ENCODE data around the gene NFXL1. TPM values are rescaled to one million over a fixed set of nuclear protein-coding genes. Genes with fewer than 3 reads are reported as not detected.
"Not testable (repeated sequence)": the region's sequence is repeated elsewhere in the genome, so short reads cannot be mapped to it uniquely, and the experiment has no call there.

The NFXL1 gene
- total RNA-seq, 2 experiments from 2014 or later = 10.4 to 11.4 TPM

GRCh38 chr4:47926667-47927258, 12.4 kb upstream of the NFXL1 start:
- CTCF ChIA-PET = interaction anchor here (0.5 to 1.8 kb wide), 6 partner anchors 8 to 163 kb away, joined by 3 to 8 read pairs (median 4); no protein-coding TSS in a partner anchor
- H3K27me3 Mint-ChIP-seq (ENCODE audit: low read depth) = peaks cover 11% of the 10 kb centered on the region
- peaks cover 8% of the 10 kb centered on the region for H3K4me1 Mint-ChIP-seq (ENCODE audit: low read depth)
- DNase-seq = peak; percentile 74
- H3K36me3 Mint-ChIP-seq (ENCODE audit: low read depth) = no peaks in the 10 kb centered on the region
- H3K9me3 Mint-ChIP-seq = no peaks in the 10 kb centered on the region
- intact Hi-C loops (cut with micrococcal nuclease) = loop anchor here (1.0 to 5.0 kb wide), 4 partner anchors 161 to 366 kb away; no protein-coding TSS in a partner anchor
- H3K4me3 Mint-ChIP-seq = peak overlapping the region; percentile 63
- no peak overlapping the region for H3K27ac Mint-ChIP-seq

GRCh38 chr4:47923261-47923608, 8.9 kb upstream of the NFXL1 start:
- CTCF ChIA-PET; intact Hi-C loops (cut with micrococcal nuclease); H3K27ac Mint-ChIP-seq; H3K4me1 Mint-ChIP-seq (ENCODE audit: low read depth); H3K4me3 Mint-ChIP-seq; H3K36me3 Mint-ChIP-seq (ENCODE audit: low read depth); H3K9me3 Mint-ChIP-seq; DNase-seq: not testable (repeated sequence)
- H3K27me3 Mint-ChIP-seq (ENCODE audit: low read depth) = peaks cover 11% of the 10 kb centered on the region

GRCh38 chr4:47922436-47923260, 8.3 kb upstream of the NFXL1 start:
- H3K4me3 Mint-ChIP-seq; H3K4me1 Mint-ChIP-seq (ENCODE audit: low read depth); intact Hi-C loops (cut with micrococcal nuclease); H3K36me3 Mint-ChIP-seq (ENCODE audit: low read depth); H3K9me3 Mint-ChIP-seq; DNase-seq; H3K27ac Mint-ChIP-seq: not testable (repeated sequence)
- CTCF ChIA-PET = interaction anchor here (1.0 to 1.5 kb wide), 3 partner anchors 9 to 112 kb away, joined by 3 to 4 read pairs (median 4); no protein-coding TSS in a partner anchor
- H3K27me3 Mint-ChIP-seq (ENCODE audit: low read depth) = peaks cover 11% of the 10 kb centered on the region

- CTCF ChIA-PET = interaction anchor here (0.5 to 1.3 kb wide), 3 partner anchors 8 to 123 kb away, joined by 3 to 6 read pairs (median 3); no protein-coding TSS in a partner anchor
- DNase-seq; H3K27me3 Mint-ChIP-seq (ENCODE audit: low read depth); intact Hi-C loops (cut with micrococcal nuclease); H3K36me3 Mint-ChIP-seq (ENCODE audit: low read depth); H3K27ac Mint-ChIP-seq; H3K4me3 Mint-ChIP-seq: not testable (repeated sequence)
- peaks cover 19% of the 10 kb centered on the region for H3K4me1 Mint-ChIP-seq (ENCODE audit: low read depth)
- H3K9me3 Mint-ChIP-seq = peaks cover 10% of the 10 kb centered on the region
Measured at GRCh38 chr4:47917163-47917562, 2.8 kb upstream of the NFXL1 start.

- no peak for DNase-seq
- Mint-ChIP-seq H3K27me3 (ENCODE audit: low read depth) (no peaks in the 10 kb centered on the region), H3K9me3 (peaks cover 10% of the 10 kb centered on the region), H3K4me1 (ENCODE audit: low read depth) (peaks cover 28% of the 10 kb centered on the region), H3K36me3 (ENCODE audit: low read depth) (peaks cover 16% of the 10 kb centered on the region), H3K27ac (no peak overlapping the region), H3K4me3 (peak overlapping the region; percentile 90)
- intact Hi-C loops (cut with micrococcal nuclease) = loop anchor here (2.0 kb wide), 1 partner anchor 915 kb away; the partner anchor contains the start of gene OCIAD1
- CTCF ChIA-PET = interaction anchor here (3.1 kb wide), 1 partner anchor 18 kb away, joined by 9 read pairs; no protein-coding TSS in a partner anchor
Measured at GRCh38 chr4:47915378-47915777, 995 bp upstream of the NFXL1 start.

GRCh38 chr4:47914926-47915237, 499 bp upstream of the NFXL1 start:
- Mint-ChIP-seq H3K27ac (peak overlapping the region; percentile 76), H3K27me3 (ENCODE audit: low read depth) (no peaks in the 10 kb centered on the region), H3K4me1 (ENCODE audit: low read depth) (peaks cover 29% of the 10 kb centered on the region), H3K36me3 (ENCODE audit: low read depth) (peaks cover 20% of the 10 kb centered on the region), H3K4me3 (peak overlapping the region; percentile 90), H3K9me3 (peaks cover 10% of the 10 kb centered on the region)
- no peak for DNase-seq
- CTCF ChIA-PET = interaction anchor here (0.6 to 3.1 kb wide), 2 partner anchors 19 to 37 kb away, joined by 3 to 9 read pairs; no protein-coding TSS in a partner anchor
- intact Hi-C loops (cut with micrococcal nuclease) = loop anchor here (1.0 to 5.0 kb wide), 10 partner anchors 23 to 916 kb away; partner anchors contain the start of genes ATP10D, COMMD8, OCIAD1 and SLAIN2

GRCh38 chr4:47913861-47914219, 543 bp downstream of the NFXL1 start:
- peak overlapping the region; percentile 91 for H3K27ac Mint-ChIP-seq
- peaks cover 10% of the 10 kb centered on the region for H3K9me3 Mint-ChIP-seq
- CTCF ChIA-PET = interaction anchor here (3.1 kb wide), 1 partner anchor 20 kb away, joined by 9 read pairs; no protein-coding TSS in a partner anchor
- no peaks in the 10 kb centered on the region for H3K27me3 Mint-ChIP-seq (ENCODE audit: low read depth)
- peaks cover 29% of the 10 kb centered on the region for H3K4me1 Mint-ChIP-seq (ENCODE audit: low read depth)
- DNase-seq = peak; percentile 45
- H3K36me3 Mint-ChIP-seq (ENCODE audit: low read depth) = peaks cover 22% of the 10 kb centered on the region
- peak overlapping the region; percentile 90 for H3K4me3 Mint-ChIP-seq
- intact Hi-C loops (cut with micrococcal nuclease) = loop anchor here (1.0 to 5.0 kb wide), 10 partner anchors 22 to 917 kb away; partner anchors contain the start of genes ATP10D, COMMD8, OCIAD1 and SLAIN2

- peaks cover 6% of the 10 kb centered on the region for H3K9me3 Mint-ChIP-seq
- DNase-seq = no peak
- intact Hi-C loops (cut with micrococcal nuclease) = loop anchor here (5.0 kb wide), 1 partner anchor 426 kb away; the partner anchor contains the start of gene ATP10D
- CTCF ChIA-PET = no interaction called here
- H3K36me3 Mint-ChIP-seq (ENCODE audit: low read depth) = peaks cover 24% of the 10 kb centered on the region
- peak overlapping the region; percentile 90 for H3K4me3 Mint-ChIP-seq
- peaks cover 29% of the 10 kb centered on the region for H3K4me1 Mint-ChIP-seq (ENCODE audit: low read depth)
- peak overlapping the region; percentile 91 for H3K27ac Mint-ChIP-seq
- no peaks in the 10 kb centered on the region for H3K27me3 Mint-ChIP-seq (ENCODE audit: low read depth)
Measured at GRCh38 chr4:47913330-47913729, 1.1 kb downstream of the NFXL1 start.

- DNase-seq = no peak
- Mint-ChIP-seq H3K27ac (no peak overlapping the region), H3K27me3 (ENCODE audit: low read depth) (no peaks in the 10 kb centered on the region), H3K9me3 (no peaks in the 10 kb centered on the region), H3K4me1 (ENCODE audit: low read depth) (peaks cover 16% of the 10 kb centered on the region), H3K4me3 (no peak overlapping the region), H3K36me3 (ENCODE audit: low read depth) (peaks cover 31% of the 10 kb centered on the region)
- CTCF ChIA-PET = interaction anchor here (1.2 kb wide), 1 partner anchor 70 kb away, joined by 3 read pairs; no protein-coding TSS in a partner anchor
- intact Hi-C loops (cut with micrococcal nuclease) = no loop called here
Measured at GRCh38 chr4:47907089-47907646, 7.2 kb downstream of the NFXL1 start.

- Mint-ChIP-seq H3K4me1 (ENCODE audit: low read depth) (no peaks in the 10 kb centered on the region), H3K36me3 (ENCODE audit: low read depth) (peaks cover 25% of the 10 kb centered on the region), H3K9me3 (no peaks in the 10 kb centered on the region), H3K4me3 (no peak overlapping the region), H3K27ac (no peak overlapping the region), H3K27me3 (ENCODE audit: low read depth) (no peaks in the 10 kb centered on the region)
- CTCF ChIA-PET = interaction anchor here (0.8 to 1.3 kb wide), 3 partner anchors 16 to 63 kb away, joined by 3 to 4 read pairs (median 3); no protein-coding TSS in a partner anchor
- intact Hi-C loops (cut with micrococcal nuclease) = no loop called here
- DNase-seq = no peak
Measured at GRCh38 chr4:47899639-47900038, 14.7 kb downstream of the NFXL1 start.

GRCh38 chr4:47891928-47892327, 22.5 kb downstream of the NFXL1 start:
- CTCF ChIA-PET = interaction anchor here (0.7 kb wide), 2 partner anchors 10 to 195 kb away, joined by 3 read pairs; no protein-coding TSS in a partner anchor
- H3K27me3 Mint-ChIP-seq (ENCODE audit: low read depth) = no peaks in the 10 kb centered on the region
- no peak for DNase-seq
- H3K9me3 Mint-ChIP-seq = no peaks in the 10 kb centered on the region
- intact Hi-C loops (cut with micrococcal nuclease) = loop anchor here (1.0 to 5.0 kb wide), 2 partner anchors 22 to 55 kb away; partner anchors contain the start of genes CORIN and NFXL1
- H3K4me3 Mint-ChIP-seq = no peak overlapping the region
- peaks cover 13% of the 10 kb centered on the region for H3K4me1 Mint-ChIP-seq (ENCODE audit: low read depth)
- H3K27ac Mint-ChIP-seq = no peak overlapping the region
- peaks cover 40% of the 10 kb centered on the region for H3K36me3 Mint-ChIP-seq (ENCODE audit: low read depth)

GRCh38 chr4:47882228-47882627, 32.2 kb downstream of the NFXL1 start:
- Mint-ChIP-seq H3K4me1 (ENCODE audit: low read depth) (no peaks in the 10 kb centered on the region), H3K36me3 (ENCODE audit: low read depth) (peaks cover 37% of the 10 kb centered on the region), H3K9me3 (no peaks in the 10 kb centered on the region), H3K27ac (no peak overlapping the region), H3K4me3 (no peak overlapping the region), H3K27me3 (ENCODE audit: low read depth) (no peaks in the 10 kb centered on the region)
- DNase-seq = no peak
- intact Hi-C loops (cut with micrococcal nuclease) = no loop called here
- CTCF ChIA-PET = interaction anchor here (0.6 to 0.7 kb wide), 2 partner anchors 10 to 213 kb away, joined by 3 to 6 read pairs; no protein-coding TSS in a partner anchor

All from activated naive CD4-positive, alpha-beta T cell treated with anti-CD3 and anti-CD28 coated beads for 36 hours (primary cell).